ENCODE data around the gene C11orf58. TPM values are rescaled to one million over a fixed set of nuclear protein-coding genes. Genes with fewer than 3 reads are reported as not detected.

C11orf58 gene
- total and polyA plus RNA-seq, 2 experiments from 2014 or later = 153 to 226 TPM

DNA sequence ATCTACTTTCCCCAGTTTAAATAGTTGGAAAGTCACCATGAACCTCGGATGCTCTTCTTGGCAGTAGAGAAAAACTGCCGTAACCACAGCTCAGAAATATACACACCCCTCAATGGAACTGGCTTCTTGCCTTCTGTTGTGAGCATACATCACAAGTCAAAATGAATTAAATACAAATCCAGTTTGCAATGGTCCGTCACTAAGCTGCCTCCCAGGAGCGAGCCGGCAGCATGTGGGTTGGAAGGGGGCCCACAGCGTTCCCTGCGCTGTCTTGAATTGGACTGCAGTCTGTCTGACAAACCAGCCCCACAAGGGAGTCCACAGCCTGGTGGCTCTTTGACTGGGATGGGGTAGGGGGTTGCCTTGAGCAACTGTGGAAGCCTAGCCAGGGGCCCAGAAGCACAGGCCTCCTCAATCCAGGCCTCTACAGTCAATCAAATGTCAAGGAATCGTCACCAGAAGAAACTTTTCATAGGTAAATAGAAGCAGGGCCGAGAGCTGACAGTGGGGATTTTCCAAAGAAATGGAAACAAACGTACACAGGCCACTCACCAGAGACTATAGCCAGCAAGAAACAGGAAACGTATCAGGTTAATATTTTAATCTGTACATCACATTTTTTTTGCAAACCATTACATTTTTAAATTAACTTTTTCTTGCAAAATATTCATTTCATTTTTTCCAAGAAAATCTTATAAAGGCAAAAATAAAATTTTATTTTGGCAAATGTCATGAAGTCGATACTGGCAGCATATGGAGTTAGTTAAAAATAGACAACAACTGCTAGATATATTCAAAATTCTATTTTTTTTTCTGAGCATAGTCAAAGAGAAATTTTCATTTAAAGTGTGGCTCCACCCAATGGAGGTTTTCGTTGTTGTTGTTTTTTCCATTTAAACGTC, 38.5 kb downstream of the C11orf58 start:
- no peaks in the 10 kb centered on the region for H3K79me2 ChIP-seq (ENCODE audit: insufficient read depth)
- no peaks in the 10 kb centered on the region for H4K20me1 ChIP-seq (ENCODE audit: insufficient read depth)
- in situ Hi-C loops (cut with MboI) = no loop called here
- peak; percentile 18 for DNase-seq
- H3K36me3 ChIP-seq (ENCODE audit: low read depth) = no peaks in the 10 kb centered on the region
- H3K4me1 ChIP-seq (ENCODE audit: insufficient read depth) = no peaks in the 10 kb centered on the region
- no peak for TF ChIP-seq EZH2phosphoT487 (IDR thresholded peaks at IDR 0.05; ENCODE audit: insufficient read depth, low read depth)
- TF ChIP-seq EZH2 (IDR thresholded peaks at IDR 0.05; ENCODE audit: insufficient read depth, poor library complexity, severe bottlenecking) = no peak
- no peaks in the 10 kb centered on the region for H3K9me2 ChIP-seq (ENCODE audit: insufficient read depth)
- no peak overlapping the region for H3K4me3 ChIP-seq
- H2AFZ ChIP-seq = no peak overlapping the region
- no peaks in the 10 kb centered on the region for H3K9me3 ChIP-seq (ENCODE audit: low read depth)
- no peak overlapping the region for H3K9ac ChIP-seq
- no peak overlapping the region for H3K4me2 ChIP-seq (ENCODE audit: unreplicated experiment)
- WGBS, 2 experiments (ENCODE audit: low coverage in 1 of 2, low lambda C conversion rate in 2 of 2, missing lambda C conversion rate in 2 of 2) = 25 to 28% methylated on average over 14 of the region's 14 CpGs
- H3K27ac ChIP-seq = no peak overlapping the region
- H3F3A ChIP-seq (ENCODE audit: insufficient read depth) = no peaks in the 10 kb centered on the region
- 0 out of 2 replicates have a peak, but pooled peaks cover 3% of the 10 kb centered on the region for H3K27me3 ChIP-seq (replicated peaks; ENCODE audit: insufficient read depth)

DNA sequence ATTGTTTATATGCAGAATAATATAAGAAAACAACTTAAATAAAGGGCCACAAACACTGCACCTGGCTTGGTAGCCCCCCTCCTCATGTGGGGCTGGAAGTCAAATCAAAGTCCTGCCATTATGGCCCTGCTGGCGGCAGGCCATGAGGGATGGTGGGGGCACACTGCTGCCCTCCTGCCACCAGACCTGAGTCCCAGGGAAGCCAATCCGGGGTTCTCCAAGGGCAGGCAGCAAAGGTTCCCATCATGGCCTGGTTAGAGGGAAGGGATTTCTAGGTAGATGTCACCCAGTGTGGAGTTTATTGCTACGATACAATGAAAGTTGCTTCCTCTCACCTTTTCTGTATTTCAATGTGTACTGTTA, 39.1 kb downstream of the C11orf58 start:
- Histone ChIP-seq H2AFZ (no peak overlapping the region), H3K9me3 (ENCODE audit: low read depth) (no peaks in the 10 kb centered on the region), H3K9me2 (ENCODE audit: insufficient read depth) (no peaks in the 10 kb centered on the region), H3K4me1 (ENCODE audit: insufficient read depth) (no peaks in the 10 kb centered on the region), H3K27ac (no peak overlapping the region), H3K9ac (no peak overlapping the region), H3K4me3 (no peak overlapping the region), H3K27me3 (replicated peaks; ENCODE audit: insufficient read depth) (0 out of 2 replicates have a peak, but pooled peaks cover 3% of the 10 kb centered on the region), H4K20me1 (ENCODE audit: insufficient read depth) (no peaks in the 10 kb centered on the region), H3K79me2 (ENCODE audit: insufficient read depth) (no peaks in the 10 kb centered on the region), H3K4me2 (ENCODE audit: unreplicated experiment) (no peak overlapping the region), H3F3A (ENCODE audit: insufficient read depth) (no peaks in the 10 kb centered on the region), H3K36me3 (ENCODE audit: low read depth) (no peaks in the 10 kb centered on the region)
- 94 to 97% methylated on average over 3 of the region's 3 CpGs for WGBS, 2 experiments (ENCODE audit: low coverage in 1 of 2, low lambda C conversion rate in 2 of 2, missing lambda C conversion rate in 2 of 2)
- in situ Hi-C loops (cut with MboI) = no loop called here
- TF ChIP-seq EZH2 (IDR thresholded peaks at IDR 0.05; ENCODE audit: insufficient read depth, poor library complexity, severe bottlenecking) (no peak), EZH2phosphoT487 (IDR thresholded peaks at IDR 0.05; ENCODE audit: insufficient read depth, low read depth) (no peak)
- DNase-seq = no peak

DNA sequence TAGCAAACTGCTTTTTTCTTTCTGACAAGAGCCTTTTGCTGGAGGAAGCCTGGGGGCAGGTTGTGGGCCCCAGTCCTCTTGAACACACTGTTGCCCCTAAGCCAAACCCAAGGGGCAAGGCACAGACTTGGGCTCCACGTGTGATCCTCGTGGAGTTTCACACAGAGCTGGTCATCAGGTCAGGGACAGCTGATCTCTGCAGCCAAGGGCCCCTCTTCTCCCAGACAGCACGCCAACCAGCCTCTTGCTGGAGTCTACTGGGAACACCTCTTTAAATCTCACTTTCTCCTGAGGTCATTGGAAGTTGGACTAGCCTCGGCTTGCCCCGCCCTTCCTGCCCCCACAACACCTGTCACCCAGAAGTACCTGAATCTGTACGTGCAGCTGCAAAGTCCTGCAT, 39.8 kb downstream of the C11orf58 start:
- no peaks in the 10 kb centered on the region for H4K20me1 ChIP-seq (ENCODE audit: insufficient read depth)
- TF ChIP-seq EZH2phosphoT487 (IDR thresholded peaks at IDR 0.05; ENCODE audit: insufficient read depth, low read depth) (no peak), EZH2 (IDR thresholded peaks at IDR 0.05; ENCODE audit: insufficient read depth, poor library complexity, severe bottlenecking) (no peak)
- WGBS, 2 experiments (ENCODE audit: low coverage in 1 of 2, low lambda C conversion rate in 2 of 2, missing lambda C conversion rate in 2 of 2) = 83 to 87% methylated on average over 6 of the region's 6 CpGs
- H3K4me3 ChIP-seq = no peak overlapping the region
- H3F3A ChIP-seq (ENCODE audit: insufficient read depth) = no peaks in the 10 kb centered on the region
- no peaks in the 10 kb centered on the region for H3K9me3 ChIP-seq (ENCODE audit: low read depth)
- in situ Hi-C loops (cut with MboI) = no loop called here
- no peaks in the 10 kb centered on the region for H3K4me1 ChIP-seq (ENCODE audit: insufficient read depth)
- no peak overlapping the region for H3K9ac ChIP-seq
- no peak overlapping the region for H3K27ac ChIP-seq
- no peak for DNase-seq
- H3K36me3 ChIP-seq (ENCODE audit: low read depth) = no peaks in the 10 kb centered on the region
- H3K4me2 ChIP-seq (ENCODE audit: unreplicated experiment) = no peak overlapping the region
- H2AFZ ChIP-seq = no peak overlapping the region
- 0 out of 2 replicates have a peak, but pooled peaks cover 3% of the 10 kb centered on the region for H3K27me3 ChIP-seq (replicated peaks; ENCODE audit: insufficient read depth)
- H3K79me2 ChIP-seq (ENCODE audit: insufficient read depth) = no peaks in the 10 kb centered on the region
- no peaks in the 10 kb centered on the region for H3K9me2 ChIP-seq (ENCODE audit: insufficient read depth)

DNA sequence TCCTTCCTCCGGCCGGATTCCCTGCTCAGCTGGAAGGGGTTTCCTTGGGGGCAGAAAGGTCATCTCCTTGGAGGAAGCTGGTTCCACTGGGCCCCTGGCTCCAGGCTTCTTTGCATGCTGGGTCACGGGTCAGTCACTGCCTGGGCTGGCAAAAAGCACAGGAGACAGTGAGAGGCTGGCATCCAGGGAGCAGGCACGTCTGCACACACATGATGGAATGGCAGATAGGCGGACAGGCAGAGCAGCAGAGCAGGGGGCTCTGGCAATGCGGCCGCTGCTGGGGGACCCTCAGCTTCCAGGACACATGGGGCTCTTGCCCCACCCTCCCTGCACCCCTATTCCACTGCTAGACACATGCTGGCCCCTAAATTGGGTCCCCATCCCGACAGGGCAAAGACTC, 40.4 kb downstream of the C11orf58 start:
- H3K36me3 ChIP-seq (ENCODE audit: low read depth) = no peaks in the 10 kb centered on the region
- H2AFZ ChIP-seq = no peak overlapping the region
- TF ChIP-seq EZH2phosphoT487 (IDR thresholded peaks at IDR 0.05; ENCODE audit: insufficient read depth, low read depth) = no peak
- TF ChIP-seq EZH2 (IDR thresholded peaks at IDR 0.05; ENCODE audit: insufficient read depth, poor library complexity, severe bottlenecking) = no peak
- H3K4me3 ChIP-seq = no peak overlapping the region
- no peaks in the 10 kb centered on the region for H3K9me2 ChIP-seq (ENCODE audit: insufficient read depth)
- WGBS, 2 experiments (ENCODE audit: low coverage in 1 of 2, low lambda C conversion rate in 2 of 2, missing lambda C conversion rate in 2 of 2) = 80 to 83% methylated on average over 7 to 8 of the region's 8 CpGs
- 0 out of 2 replicates have a peak, but pooled peaks cover 3% of the 10 kb centered on the region for H3K27me3 ChIP-seq (replicated peaks; ENCODE audit: insufficient read depth)
- no peak for DNase-seq
- H3K4me1 ChIP-seq (ENCODE audit: insufficient read depth) = no peaks in the 10 kb centered on the region
- no peak overlapping the region for H3K4me2 ChIP-seq (ENCODE audit: unreplicated experiment)
- H3K9me3 ChIP-seq (ENCODE audit: low read depth) = no peaks in the 10 kb centered on the region
- no peaks in the 10 kb centered on the region for H3K79me2 ChIP-seq (ENCODE audit: insufficient read depth)
- no peak overlapping the region for H3K9ac ChIP-seq
- H3K27ac ChIP-seq = no peak overlapping the region
- H4K20me1 ChIP-seq (ENCODE audit: insufficient read depth) = no peaks in the 10 kb centered on the region
- H3F3A ChIP-seq (ENCODE audit: insufficient read depth) = no peaks in the 10 kb centered on the region
- in situ Hi-C loops (cut with MboI) = no loop called here

Data from GM23248 (cell line).